G401 (cell line): ENCODE data around the gene NTN1. TPM values are rescaled to one million over a fixed set of nuclear protein-coding genes. Genes with fewer than 3 reads are reported as not detected.
"Not testable (repeated sequence)": the region's sequence is repeated elsewhere in the genome, so short reads cannot be mapped to it uniquely, and the experiment has no call there.

Source experiments
- DNase-seq: peaks from one replicate; pipeline ENCODE4 v3.0.0-alpha.2; 2015; ENCODE audit warnings: low spot score
- in situ Hi-C: cut with HindIII; loops from 2 replicates; pipeline ENCODE4 v1.10.0; 2016; ENCODE audit warnings: low sequenced_read_pairs, mixed read lengths
- total RNA-seq: library from RNA; depleted of rRNA; stranded (reverse); fragments of >200 nt; shearing (Covaris generic); gene quantifications from 2 replicates; pipeline ENCODE4 v1.2.3, GENCODE V29; 2014

Gene NTN1
- total RNA-seq, 1 experiment from 2014 or later: not detected

DNA sequence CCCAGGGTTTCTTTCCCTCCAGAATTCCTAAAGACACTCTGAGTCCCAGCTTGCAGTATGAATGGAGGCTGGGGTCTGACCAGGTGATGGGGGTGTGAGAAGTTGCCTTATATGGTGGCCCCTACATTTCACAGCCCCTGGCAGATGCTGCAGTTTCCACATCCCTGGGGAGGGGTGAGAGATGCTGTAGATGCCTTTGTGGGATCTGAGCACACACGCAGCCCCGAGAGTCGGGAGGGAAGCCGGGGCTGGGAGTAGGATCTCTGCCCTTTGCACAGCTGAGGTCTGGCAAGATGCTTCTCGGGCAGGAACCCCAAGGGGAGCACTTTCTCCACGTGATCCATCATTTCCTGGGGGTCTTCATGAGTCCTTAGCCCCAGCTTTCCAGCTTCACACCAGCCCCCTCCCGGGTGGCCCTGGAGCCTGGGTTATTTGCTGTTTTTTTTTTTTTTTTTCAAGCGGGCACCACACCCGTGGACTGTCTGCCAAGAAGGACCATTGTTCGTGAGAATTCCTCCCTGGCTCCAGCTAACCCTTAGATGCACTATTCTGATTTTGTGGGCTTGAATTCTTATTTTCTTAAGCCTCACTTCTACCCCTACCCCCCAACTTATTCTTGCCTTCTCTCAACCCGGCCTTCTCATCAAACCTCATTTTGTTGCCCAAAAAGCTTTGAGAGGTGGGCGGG, 50.6 kb downstream of the NTN1 start:
- in situ Hi-C loops: no loop called here

GRCh38 chr17:9072696-9073339, 51.5 kb downstream of the NTN1 start:
- in situ Hi-C loops: no loop called here
- DNase-seq: peak; percentile 5

More for the DNA sequence above, 50.6 kb downstream of the NTN1 start:
- DNase-seq: no peak

- in situ Hi-C loops: no loop called here
Measured at GRCh38 chr17:9074131-9074530, 52.8 kb downstream of the NTN1 start.

GRCh38 chr17:9079461-9080103, 58.3 kb downstream of the NTN1 start:
- in situ Hi-C loops: no loop called here
- DNase-seq: no peak

More at GRCh38 chr17:9074131-9074530, 52.8 kb downstream of the NTN1 start:
- no peak for DNase-seq

DNA sequence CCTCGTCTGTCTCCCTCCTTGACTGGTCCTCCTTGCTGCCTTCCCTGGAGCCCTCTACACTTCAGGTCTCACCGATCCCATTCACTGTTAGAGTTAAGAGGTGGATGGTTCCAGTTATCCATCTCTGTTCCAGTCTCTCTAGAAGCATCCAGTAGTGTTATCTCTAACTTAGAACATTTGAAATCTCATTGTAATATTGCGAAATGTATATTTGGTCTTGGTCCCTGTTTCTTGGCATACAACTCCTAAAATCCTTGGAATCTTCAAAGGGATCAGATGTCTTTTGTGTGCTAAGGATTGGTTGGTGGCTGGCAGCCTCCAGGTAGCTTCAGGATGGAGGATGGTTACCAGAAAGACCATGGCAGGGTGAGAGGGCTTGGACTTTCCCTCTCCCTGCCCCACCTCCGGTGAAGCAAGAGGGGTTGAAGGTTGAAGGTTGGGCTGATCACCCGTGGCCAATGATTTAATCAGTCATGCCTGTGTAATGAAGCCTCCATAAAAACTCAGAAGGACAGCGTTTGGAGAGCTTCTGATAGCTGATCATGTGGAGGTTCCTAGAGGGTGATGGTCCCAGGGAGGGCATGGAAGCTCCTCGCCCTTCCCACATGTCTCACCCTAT, 59.1 kb downstream of the NTN1 start:
- DNase-seq: no peak
- in situ Hi-C loops: no loop called here

- in situ Hi-C loops: no loop called here
- no peak for DNase-seq
Measured at GRCh38 chr17:9080983-9081382, 59.7 kb downstream of the NTN1 start.

- in situ Hi-C loops: no loop called here
- DNase-seq: no peak
Measured at GRCh38 chr17:9086577-9086976, 65.3 kb downstream of the NTN1 start.

DNA sequence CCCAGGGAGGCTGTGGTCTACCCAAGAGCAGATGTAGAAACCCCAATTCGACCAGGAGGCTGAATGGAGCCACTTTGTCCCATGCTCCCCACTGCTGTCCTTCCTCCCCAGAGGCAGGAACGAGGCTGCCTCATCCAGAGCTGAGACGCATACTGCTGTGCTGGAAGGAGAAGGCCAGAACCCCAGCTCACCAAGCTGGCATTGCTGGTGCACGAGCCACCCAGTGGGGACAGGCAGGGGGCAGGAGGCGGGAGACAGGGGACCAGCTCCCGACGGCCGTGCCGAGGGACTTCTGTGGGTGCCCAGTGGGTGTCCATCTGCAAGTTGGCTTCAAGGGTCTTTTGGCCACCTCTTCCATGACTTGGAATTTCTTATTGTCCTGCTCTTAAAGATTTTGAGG, 66.6 kb downstream of the NTN1 start:
- no peak for DNase-seq
- in situ Hi-C loops: no loop called here

DNA sequence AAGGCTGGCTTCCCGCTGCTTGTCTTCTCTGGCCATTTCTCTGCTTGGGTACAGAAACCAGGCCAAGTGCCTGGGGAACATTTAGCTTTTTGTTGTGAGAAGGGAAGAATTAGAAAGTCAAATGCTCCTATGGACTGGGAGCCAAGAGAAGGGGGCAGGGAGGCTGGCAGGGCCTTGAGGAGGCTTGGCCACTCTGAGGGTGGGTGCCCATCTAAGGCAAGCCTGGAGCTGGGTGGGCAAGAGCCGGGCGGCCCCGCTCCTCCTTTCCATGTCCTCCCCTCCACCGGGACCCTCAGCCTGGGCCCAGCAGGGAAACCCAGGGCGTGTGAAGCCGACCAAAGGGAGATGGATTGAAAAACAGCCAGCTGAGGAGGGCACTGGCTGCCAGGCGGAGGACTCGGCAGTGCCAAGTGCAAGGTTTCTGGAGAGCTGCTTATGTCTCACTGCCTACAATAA, 69.4 kb downstream of the NTN1 start:
- peak; percentile 43 for DNase-seq
- in situ Hi-C loops: no loop called here

DNA sequence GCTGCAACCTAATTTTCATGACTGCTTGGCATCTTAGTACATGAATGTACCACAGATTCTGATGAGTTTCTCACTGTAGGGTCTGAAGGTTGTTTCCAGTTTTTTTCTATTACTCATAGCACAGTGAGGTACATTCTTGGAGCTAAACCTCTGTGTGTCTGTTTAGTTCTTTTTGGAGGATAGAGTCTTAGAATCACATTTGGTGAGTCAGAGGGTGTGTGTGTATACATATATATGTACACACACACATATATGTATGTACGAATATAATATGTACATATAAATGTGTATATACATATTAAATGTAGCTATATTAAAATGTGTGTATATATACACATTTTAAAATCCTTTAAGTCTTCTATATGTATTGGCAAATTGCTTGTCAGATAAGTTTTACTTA, 72.9 kb downstream of the NTN1 start:
- in situ Hi-C loops: no loop called here
- no peak for DNase-seq

- in situ Hi-C loops: no loop called here
- no peak for DNase-seq
Measured at GRCh38 chr17:9095390-9095789, 74.1 kb downstream of the NTN1 start.

- DNase-seq: no peak
- in situ Hi-C loops: no loop called here
Measured at GRCh38 chr17:9098242-9098825, 77.0 kb downstream of the NTN1 start.

DNA sequence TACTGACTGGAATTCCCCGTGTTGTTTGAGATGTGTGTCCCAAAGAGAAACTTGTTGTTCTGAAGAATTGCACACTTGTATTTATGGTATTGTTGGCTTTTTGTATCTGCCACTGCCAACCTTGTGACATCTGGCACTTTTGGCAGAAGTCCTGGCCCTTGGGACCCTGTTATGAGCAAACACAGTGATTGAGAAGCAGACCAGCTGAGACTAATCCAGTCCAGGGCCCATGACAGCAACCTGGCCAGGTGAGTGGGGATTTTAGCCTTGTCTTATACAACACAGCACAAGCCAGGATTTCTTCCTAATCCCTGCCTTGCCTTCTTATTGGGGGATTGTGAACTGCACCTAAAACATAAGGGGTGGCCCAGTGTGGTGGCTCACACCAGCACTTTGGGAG, 80.0 kb downstream of the NTN1 start:
- in situ Hi-C loops: no loop called here
- DNase-seq: no peak

- in situ Hi-C loops, DNase-seq: not testable (repeated sequence)
Measured at GRCh38 chr17:9103193-9103592, 81.9 kb downstream of the NTN1 start.

DNA sequence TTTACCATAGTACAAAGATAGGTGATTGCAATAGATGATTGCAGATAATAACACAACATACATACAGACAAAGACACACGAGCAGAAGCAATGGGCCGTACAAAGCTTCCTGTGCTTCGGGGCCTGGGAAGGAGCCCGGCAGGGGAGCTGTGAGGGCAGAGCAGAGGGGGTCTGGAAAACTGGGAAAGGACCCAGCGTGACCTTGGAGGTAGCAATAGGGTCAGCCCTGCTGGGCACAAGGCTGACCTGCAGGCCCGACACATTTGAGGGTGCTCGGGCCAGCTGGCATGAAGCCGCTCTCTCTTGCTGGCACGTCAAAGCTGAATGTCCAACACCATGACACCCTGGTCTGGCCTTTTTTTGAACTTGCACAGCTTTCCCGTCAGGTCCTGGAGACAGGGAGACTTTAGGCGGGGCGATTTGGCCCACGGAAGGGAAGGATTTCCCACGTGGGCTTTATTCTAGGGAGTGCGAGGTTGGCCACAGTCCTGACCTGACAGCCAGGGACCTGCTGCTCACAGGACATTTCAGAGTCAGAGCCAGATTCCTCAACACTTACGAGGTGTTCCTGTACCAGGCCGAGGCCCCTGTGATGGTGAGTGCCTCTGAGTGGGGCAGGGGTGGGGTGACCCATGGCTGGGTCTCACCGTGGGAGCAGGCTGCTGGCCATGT, 83.2 kb downstream of the NTN1 start:
- peak; percentile 28 for DNase-seq
- in situ Hi-C loops: no loop called here

DNA sequence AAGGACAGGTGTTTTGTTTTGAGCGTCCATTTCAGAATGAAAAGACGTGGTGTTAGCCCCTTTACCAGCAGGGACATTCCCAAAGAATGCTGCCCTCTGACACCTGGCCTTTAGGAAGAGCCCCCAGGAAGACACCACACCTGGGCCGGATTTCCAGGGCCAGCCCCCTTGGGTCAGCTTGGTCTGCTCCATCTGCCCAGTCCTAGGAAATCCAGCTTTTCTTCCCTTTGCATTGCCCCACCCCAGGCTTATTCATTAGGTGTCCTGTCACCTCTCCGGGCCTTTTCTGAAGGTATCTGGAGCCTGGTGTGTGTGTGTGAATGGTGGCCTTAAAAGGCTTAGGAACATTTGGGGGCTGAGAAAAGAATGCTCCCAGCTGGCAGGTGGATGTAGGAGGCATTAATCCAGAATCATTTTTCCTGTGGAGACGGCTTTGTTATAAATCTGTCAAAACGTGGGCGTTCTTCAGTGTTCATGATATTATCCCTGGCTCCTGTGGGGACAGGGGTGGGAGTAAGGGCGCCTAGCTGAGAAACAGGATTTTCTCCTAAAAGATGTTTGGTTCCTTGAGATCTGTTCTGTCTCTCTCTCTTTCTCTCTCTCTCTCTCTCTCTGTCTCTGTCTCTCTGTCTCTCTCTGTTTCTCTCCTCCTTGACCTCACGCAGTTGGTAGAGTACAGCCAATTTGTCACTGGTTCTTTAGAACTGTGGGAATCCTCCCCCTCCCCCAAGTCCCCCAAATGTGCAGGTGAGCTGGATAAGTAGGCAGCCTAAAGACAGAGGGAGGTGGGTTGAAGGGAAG, 84.0 kb downstream of the NTN1 start:
- no peak for DNase-seq
- in situ Hi-C loops: no loop called here

DNA sequence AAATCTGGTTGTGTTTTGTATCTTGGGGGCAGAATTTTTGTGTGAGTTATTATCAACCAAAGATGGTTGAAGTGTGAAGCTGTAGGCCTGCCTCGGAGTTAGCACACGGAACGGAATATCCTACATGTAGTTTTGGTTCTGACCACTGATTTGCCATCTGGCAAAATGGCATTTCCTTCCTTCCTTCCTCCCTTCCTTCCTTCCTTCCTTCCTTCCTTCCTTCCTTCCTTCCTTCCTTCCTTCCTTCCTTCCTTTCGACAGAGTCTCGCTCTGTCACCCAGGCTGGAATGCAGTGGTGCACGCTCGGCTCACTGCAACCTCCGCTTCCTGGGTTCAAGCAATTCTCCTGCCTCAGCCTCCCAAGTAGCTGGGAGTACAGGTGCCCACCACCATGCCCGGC, 85.0 kb downstream of the NTN1 start:
- in situ Hi-C loops, DNase-seq: not testable (repeated sequence)

GRCh38 chr17:9107527-9107926, 86.2 kb downstream of the NTN1 start:
- in situ Hi-C loops: no loop called here
- no peak for DNase-seq
